Chondrocyte (in vitro differentiated cells): ENCODE data around the gene CYP39A1. TPM values are rescaled to one million over a fixed set of nuclear protein-coding genes. Genes with fewer than 3 reads are reported as not detected.
A peak's percentile ranks its signal among the peaks of the same experiment; 100 is the strongest.

Source experiments
- DNase-seq: peaks from one replicate; pipeline ENCODE4 v3.0.0; 2021; ENCODE audit warnings: mixed read lengths, low spot score
- H3K27ac Mint-ChIP-seq: one replicate; pipeline ENCODE4 v1.8.0; 2021; ENCODE audit warnings: mild to moderate bottlenecking, moderate library complexity, mixed read lengths; ENCODE audit not compliant: unreplicated experiment
- H3K27me3 Mint-ChIP-seq: 2 replicates; pipeline ENCODE4 v1.8.0; 2021; ENCODE audit warnings: low read depth, mixed read lengths
- H3K36me3 Mint-ChIP-seq: 2 replicates; pipeline ENCODE4 v1.8.0; 2021; ENCODE audit warnings: low read depth, mixed read lengths
- H3K4me1 Mint-ChIP-seq: 2 replicates; pipeline ENCODE4 v1.8.0; 2021; ENCODE audit warnings: low read depth, mild to moderate bottlenecking, mixed read lengths
- H3K4me3 Mint-ChIP-seq: one replicate; pipeline ENCODE4 v1.8.0; 2021; ENCODE audit warnings: mild to moderate bottlenecking, moderate library complexity, mixed read lengths; ENCODE audit not compliant: unreplicated experiment
- H3K9me3 Mint-ChIP-seq: 2 replicates; pipeline ENCODE4 v1.8.0; 2021; ENCODE audit warnings: low read depth, mixed read lengths
- CTCF ChIP-seq: fragments of 200-600 bp; sonication (generic); IDR thresholded peaks from 2 replicates; pipeline ENCODE4 v1.5.0; 2021; ENCODE audit warnings: antibody characterized with exemption, mild to moderate bottlenecking, moderate library complexity
- long read RNA-seq: library from polyadenylated mRNA; stranded (forward); transcript quantifications from one replicate; pipeline ENCODE4 v2.0.0, GENCODE V29; 2021
- total RNA-seq: library from RNA; stranded (reverse); gene quantifications from 3 replicates; pipeline ENCODE4 v1.2.1, GENCODE V29; 2021

The CYP39A1 gene
- 0.31 to 0.62 TPM in 2 of 3 replicates, not detected in the other for total RNA-seq
- long read RNA-seq = 0 reads

GRCh38 chr6:46652603-46653438 is at the start of gene CYP39A1, which contains the start of gene SLC25A27:
Gene CYP39A1, minus strand, starts transcription at chr6:46652818. Its CDS starts 236 bp downstream, at chr6:46652582.
Gene SLC25A27, plus strand, starts transcription at chr6:46652975. Its CDS starts 218 bp downstream, at chr6:46653193.
- peak within 1 kb of the TSS; percentile 73 for H3K27ac Mint-ChIP-seq
- peak; percentile 18 for TF ChIP-seq CTCF
- peak within 1 kb of the TSS; percentile 97 for H3K4me3 Mint-ChIP-seq
- H3K27me3 Mint-ChIP-seq = peaks cover 9% of the 10 kb centered on the region
- peaks cover 14% of the 10 kb centered on the region for H3K4me1 Mint-ChIP-seq
- DNase-seq = peak; percentile 97
- H3K9me3 Mint-ChIP-seq = no peaks in the 10 kb centered on the region
- no peaks in the 10 kb centered on the region for H3K36me3 Mint-ChIP-seq

- Mint-ChIP-seq H3K27ac (no peak overlapping the region), H3K9me3 (no peaks in the 10 kb centered on the region), H3K36me3 (no peaks in the 10 kb centered on the region), H3K4me1 (no peaks in the 10 kb centered on the region), H3K27me3 (peaks cover 26% of the 10 kb centered on the region), H3K4me3 (no peak overlapping the region)
- no peak for DNase-seq
- TF ChIP-seq CTCF = no peak
Measured at GRCh38 chr6:46699970-46700369, 47.4 kb upstream of the CYP39A1 start.

GRCh38 chr6:46690911-46691451 is 38.4 kb upstream of the CYP39A1 start:
- Mint-ChIP-seq H3K9me3 (no peaks in the 10 kb centered on the region), H3K4me1 (peaks cover 14% of the 10 kb centered on the region), H3K27me3 (peaks cover 12% of the 10 kb centered on the region), H3K4me3 (no peak overlapping the region), H3K27ac (no peak overlapping the region), H3K36me3 (no peaks in the 10 kb centered on the region)
- DNase-seq = no peak
- TF ChIP-seq CTCF = no peak

GRCh38 chr6:46690141-46690755 is 37.6 kb upstream of the CYP39A1 start:
- H3K27ac Mint-ChIP-seq = no peak overlapping the region
- no peak for DNase-seq
- TF ChIP-seq CTCF = no peak
- peaks cover 14% of the 10 kb centered on the region for H3K4me1 Mint-ChIP-seq
- H3K4me3 Mint-ChIP-seq = no peak overlapping the region
- peaks cover 7% of the 10 kb centered on the region for H3K27me3 Mint-ChIP-seq
- no peaks in the 10 kb centered on the region for H3K9me3 Mint-ChIP-seq
- H3K36me3 Mint-ChIP-seq = no peaks in the 10 kb centered on the region

- Mint-ChIP-seq H3K4me3 (no peak overlapping the region), H3K9me3 (no peaks in the 10 kb centered on the region), H3K27me3 (peaks cover 7% of the 10 kb centered on the region), H3K36me3 (no peaks in the 10 kb centered on the region), H3K4me1 (peaks cover 19% of the 10 kb centered on the region), H3K27ac (no peak overlapping the region)
- TF ChIP-seq CTCF = no peak
- no peak for DNase-seq
Measured at GRCh38 chr6:46689657-46690056, 37.0 kb upstream of the CYP39A1 start.
